K562 (cell line): ENCODE results near the gene SETD1B. TPM values are rescaled to one million over a fixed set of nuclear protein-coding genes. Genes with fewer than 3 reads are reported as not detected.

Experiments used
- CBFB ChIP-seq: sonication (generic); formaldehyde crosslinking; IDR thresholded peaks from 2 replicates; pipeline ENCODE4 v1.4.0; 2020; ENCODE audit warnings: mild to moderate bottlenecking, missing genetic modification reagents
- HDAC3 ChIP-seq: fragments of 450-650 bp; IDR thresholded peaks from 2 replicates; pipeline ENCODE4 v1.6.1; 2018; ENCODE audit warnings: borderline replicate concordance, mild to moderate bottlenecking, moderate library complexity; ENCODE audit not compliant: partially characterized antibody
- MCM5 ChIP-seq: fragments of 450-650 bp; IDR thresholded peaks from 2 replicates; pipeline ENCODE4 v1.6.1; 2016; ENCODE audit warnings: low read depth
- MIER1 ChIP-seq: fragments of 450-650 bp; IDR thresholded peaks from 2 replicates; pipeline ENCODE4 v1.6.1; 2016; ENCODE audit warnings: antibody characterized with exemption, mild to moderate bottlenecking, low read depth
- MLLT1 ChIP-seq, 2 experiments: fragments of 450-650 bp; IDR thresholded peaks; 2 replicates each; pipeline ENCODE4 v1.6.1; 2016
- PTRF ChIP-seq: fragments of 450-650 bp; IDR thresholded peaks from 2 replicates; pipeline ENCODE4 v1.6.1; 2016; ENCODE audit warnings: mild to moderate bottlenecking, missing genetic modification characterization, missing compliant biosample characterization
- RREB1 ChIP-seq: fragments of 250-450 bp; sonication (Bioruptor Pico); IDR thresholded peaks from 2 replicates; pipeline ENCODE4 v1.4.0; 2020
- SAFB2 ChIP-seq: fragments of 200-400 bp; formaldehyde crosslinking; IDR thresholded peaks from 2 replicates; pipeline ENCODE4 v1.6.1; 2018; ENCODE audit warnings: borderline replicate concordance, low read length, low read depth, moderate library complexity; ENCODE audit not compliant: severe bottlenecking
- USF1 ChIP-seq: sonication (generic); formaldehyde crosslinking; IDR thresholded peaks from 2 replicates; pipeline ENCODE4 v1.9.0; 2022; ENCODE audit warnings: mild to moderate bottlenecking, missing genetic modification reagents
- USF2 ChIP-seq: sonication (generic); formaldehyde crosslinking; IDR thresholded peaks from 2 replicates; pipeline ENCODE4 v1.5.0; 2020; ENCODE audit warnings: missing genetic modification reagents
- XRCC4 ChIP-seq: IDR thresholded peaks from one replicate; pipeline ENCODE4 v1.6.1; 2011; ENCODE audit not compliant: insufficient read depth, insufficient read length; ENCODE audit errors: extremely low read depth
- ZNF592 ChIP-seq: fragments of 450-650 bp; IDR thresholded peaks from 2 replicates; pipeline ENCODE4 v1.6.1; 2017; ENCODE audit warnings: antibody characterized with exemption, mild to moderate bottlenecking
- ZSCAN29 ChIP-seq: fragments of 450-650 bp; IDR thresholded peaks from 2 replicates; pipeline ENCODE4 v1.6.1; 2017
- polyA plus RNA-seq, 8 experiments: library from polyadenylated mRNA; depleted of rRNA in 4 of 8; stranded (reverse) in 5 of 8; unstranded in 3 of 8; fragments of >200 nt; fragmentation: Nextera tagmentation in 2 of 8; fragmentation: Illumina TruSeq in 1 of 8; extraction: Ambion mirVana in 2 of 8; extraction: Trizol in 1 of 8; gene quantifications; 2 replicates each; pipeline versions ENCODE4 v1.2.1 to v1.2.3, GENCODE V29; 2011 to 2014; ENCODE audit warnings: inconsistent platforms in 1 of 8, missing spikeins in 1 of 8
- total RNA-seq, 7 experiments: library from RNA; depleted of rRNA in 6 of 7; stranded (reverse); fragments of >200 nt in 6 of 7; fragmentation: Illumina TruSeq in 2 of 7; extraction: Trizol in 2 of 7; gene quantifications; 2 replicates each; pipeline versions ENCODE4 v1.2.1 to v1.2.3, GENCODE V29; 2011 to 2021; ENCODE audit warnings: low replicate concordance in 1 of 7

The SETD1B gene
- total and polyA plus RNA-seq, 9 of the 15 experiments (the other 6 are each of a cell fraction or from before 2014, with no cell fraction given) = 0.48 to 26.6 (median 2.3) TPM

GRCh38 chr12:121766290-121767039, 37.3 kb upstream of the SETD1B start (continued):
- TF ChIP-seq XRCC4 (no peak), MCM5 (no peak), RREB1 (CRISPR knock-in tag) (no peak), MIER1 (no peak), USF1 (CRISPR knock-in tag) (peak; percentile 61), HDAC3 (no peak), CBFB (no peak), PTRF (tag) (no peak), MLLT1 (IDR thresholded peaks at IDR 0.05) (no peak), ZNF592 (no peak), ZSCAN29 (no peak), SAFB2 (no peak), USF2 (CRISPR knock-in tag) (peak; percentile 66)
